IPS-NIHi11 (cell line): ENCODE data around the gene HDDC3.

Source experiments
- DNase-seq: peaks from one replicate; pipeline ENCODE4 v3.0.0; 2012; ENCODE audit warnings: mixed read lengths, low spot score

Gene HDDC3

GRCh38 chr15:90953947-90954711 is 21.8 kb upstream of the HDDC3 start:
- no peak for DNase-seq

GRCh38 chr15:90952901-90953677 is 20.7 kb upstream of the HDDC3 start:
- DNase-seq, result no peak

GRCh38 chr15:90950676-90951075 is 18.3 kb upstream of the HDDC3 start:
- no peak for DNase-seq

GRCh38 chr15:90949979-90950675 is 17.8 kb upstream of the HDDC3 start:
- no peak for DNase-seq

GRCh38 chr15:90948506-90948905 is 16.2 kb upstream of the HDDC3 start:
- DNase-seq, result no peak

GRCh38 chr15:90947577-90948357 is 15.4 kb upstream of the HDDC3 start:
- no peak for DNase-seq

GRCh38 chr15:90946941-90947576 is 14.7 kb upstream of the HDDC3 start:
- DNase-seq, result no peak

GRCh38 chr15:90946538-90946937 is 14.2 kb upstream of the HDDC3 start:
- DNase-seq, result no peak

- no peak for DNase-seq
Measured at GRCh38 chr15:90945091-90945490, 12.7 kb upstream of the HDDC3 start.

- no peak for DNase-seq
Measured at GRCh38 chr15:90942354-90943120, 10.2 kb upstream of the HDDC3 start.

- no peak for DNase-seq
Measured at GRCh38 chr15:90941038-90941437, 8.7 kb upstream of the HDDC3 start.

- DNase-seq, result no peak
Measured at GRCh38 chr15:90939756-90940155, 7.4 kb upstream of the HDDC3 start.

- DNase-seq, result no peak
Measured at GRCh38 chr15:90938261-90938660, 5.9 kb upstream of the HDDC3 start.

GRCh38 chr15:90936823-90937222 is 4.5 kb upstream of the HDDC3 start:
- DNase-seq, result no peak

GRCh38 chr15:90934949-90935751 is 2.8 kb upstream of the HDDC3 start, which contains the start of gene UNC45A:
Gene UNC45A (plus strand): TSS chr15:90935285. CDS start chr15:90935325, 40 bp downstream.
- DNase-seq, result peak; percentile 98

GRCh38 chr15:90934256-90934948 is 2.1 kb upstream of the HDDC3 start:
- peak; percentile 84 for DNase-seq

GRCh38 chr15:90933301-90933700 is 952 bp upstream of the HDDC3 start:
- no peak for DNase-seq

GRCh38 chr15:90932660-90932991 is 277 bp upstream of the HDDC3 start:
- no peak for DNase-seq

- no peak for DNase-seq
Measured at GRCh38 chr15:90931575-90931827, 848 bp downstream of the HDDC3 start.
